Measurements from ENCODE around the gene B4GALT5. TPM values are rescaled to one million over a fixed set of nuclear protein-coding genes. Genes with fewer than 3 reads are reported as not detected.

The B4GALT5 gene
- total RNA-seq, 1 donor from 2014 or later = 72.9 TPM

- TF ChIP-seq, protein P1, sequence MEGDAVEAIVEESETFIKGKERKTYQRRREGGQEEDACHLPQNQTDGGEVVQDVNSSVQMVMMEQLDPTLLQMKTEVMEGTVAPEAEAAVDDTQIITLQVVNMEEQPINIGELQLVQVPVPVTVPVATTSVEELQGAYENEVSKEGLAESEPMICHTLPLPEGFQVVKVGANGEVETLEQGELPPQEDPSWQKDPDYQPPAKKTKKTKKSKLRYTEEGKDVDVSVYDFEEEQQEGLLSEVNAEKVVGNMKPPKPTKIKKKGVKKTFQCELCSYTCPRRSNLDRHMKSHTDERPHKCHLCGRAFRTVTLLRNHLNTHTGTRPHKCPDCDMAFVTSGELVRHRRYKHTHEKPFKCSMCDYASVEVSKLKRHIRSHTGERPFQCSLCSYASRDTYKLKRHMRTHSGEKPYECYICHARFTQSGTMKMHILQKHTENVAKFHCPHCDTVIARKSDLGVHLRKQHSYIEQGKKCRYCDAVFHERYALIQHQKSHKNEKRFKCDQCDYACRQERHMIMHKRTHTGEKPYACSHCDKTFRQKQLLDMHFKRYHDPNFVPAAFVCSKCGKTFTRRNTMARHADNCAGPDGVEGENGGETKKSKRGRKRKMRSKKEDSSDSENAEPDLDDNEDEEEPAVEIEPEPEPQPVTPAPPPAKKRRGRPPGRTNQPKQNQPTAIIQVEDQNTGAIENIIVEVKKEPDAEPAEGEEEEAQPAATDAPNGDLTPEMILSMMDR (IDR thresholded peaks at IDR 0.05) = no peak
- CTCF ChIA-PET = interaction anchor here (0.7 kb wide), 1 partner anchor 169 kb away, joined by 3 read pairs; no protein-coding TSS in a partner anchor
- Mint-ChIP-seq H3K27ac (peak overlapping the region; percentile 87), H3K27me3 (no peaks in the 10 kb centered on the region), H3K4me3 (peak overlapping the region; percentile 47), H3K9me3 (no peaks in the 10 kb centered on the region), H3K36me3 (ENCODE audit: low read depth) (peaks cover 22% of the 10 kb centered on the region), H3K4me1 (peaks cover 72% of the 10 kb centered on the region)
- POLR2A ChIA-PET = interaction anchor here (0.9 to 1.4 kb wide), 4 partner anchors 34 to 169 kb away, joined by 3 to 4 read pairs (median 4); partner anchors contain the start of gene SLC9A8
- no peak for DNase-seq
- ATAC-seq (ENCODE audit: low read depth) = peak; percentile 78
- intact Hi-C loops (cut with micrococcal nuclease) = loop anchor here (1.0 to 5.0 kb wide), 3 partner anchors 7 to 36 kb away; partner anchors contain the start of gene B4GALT5
Observed at GRCh38 chr20:49676581-49677291, 36.9 kb downstream of the B4GALT5 start.

- TF ChIP-seq, protein P1 (IDR thresholded peaks at IDR 0.05) = no peak
- intact Hi-C loops (cut with micrococcal nuclease) = loop anchor here (2.0 to 5.0 kb wide), 2 partner anchors 23 to 37 kb away; partner anchors contain the start of gene B4GALT5
- no peak overlapping the region for H3K4me3 Mint-ChIP-seq
- H3K9me3 Mint-ChIP-seq = no peaks in the 10 kb centered on the region
- peaks cover 78% of the 10 kb centered on the region for H3K4me1 Mint-ChIP-seq
- peaks cover 18% of the 10 kb centered on the region for H3K36me3 Mint-ChIP-seq (ENCODE audit: low read depth)
- DNase-seq = no peak
- POLR2A ChIA-PET = interaction anchor here (0.6 to 1.4 kb wide), 7 partner anchors 10 to 170 kb away, joined by 3 to 12 read pairs (median 4); partner anchors contain the start of gene SLC9A8
- H3K27ac Mint-ChIP-seq = no peak overlapping the region
- H3K27me3 Mint-ChIP-seq = no peaks in the 10 kb centered on the region
- CTCF ChIA-PET = interaction anchor here (0.7 kb wide), 1 partner anchor 170 kb away, joined by 3 read pairs; no protein-coding TSS in a partner anchor
- ATAC-seq (ENCODE audit: low read depth) = no peak
Observed at GRCh38 chr20:49675368-49676151, 38.1 kb downstream of the B4GALT5 start.

DNA sequence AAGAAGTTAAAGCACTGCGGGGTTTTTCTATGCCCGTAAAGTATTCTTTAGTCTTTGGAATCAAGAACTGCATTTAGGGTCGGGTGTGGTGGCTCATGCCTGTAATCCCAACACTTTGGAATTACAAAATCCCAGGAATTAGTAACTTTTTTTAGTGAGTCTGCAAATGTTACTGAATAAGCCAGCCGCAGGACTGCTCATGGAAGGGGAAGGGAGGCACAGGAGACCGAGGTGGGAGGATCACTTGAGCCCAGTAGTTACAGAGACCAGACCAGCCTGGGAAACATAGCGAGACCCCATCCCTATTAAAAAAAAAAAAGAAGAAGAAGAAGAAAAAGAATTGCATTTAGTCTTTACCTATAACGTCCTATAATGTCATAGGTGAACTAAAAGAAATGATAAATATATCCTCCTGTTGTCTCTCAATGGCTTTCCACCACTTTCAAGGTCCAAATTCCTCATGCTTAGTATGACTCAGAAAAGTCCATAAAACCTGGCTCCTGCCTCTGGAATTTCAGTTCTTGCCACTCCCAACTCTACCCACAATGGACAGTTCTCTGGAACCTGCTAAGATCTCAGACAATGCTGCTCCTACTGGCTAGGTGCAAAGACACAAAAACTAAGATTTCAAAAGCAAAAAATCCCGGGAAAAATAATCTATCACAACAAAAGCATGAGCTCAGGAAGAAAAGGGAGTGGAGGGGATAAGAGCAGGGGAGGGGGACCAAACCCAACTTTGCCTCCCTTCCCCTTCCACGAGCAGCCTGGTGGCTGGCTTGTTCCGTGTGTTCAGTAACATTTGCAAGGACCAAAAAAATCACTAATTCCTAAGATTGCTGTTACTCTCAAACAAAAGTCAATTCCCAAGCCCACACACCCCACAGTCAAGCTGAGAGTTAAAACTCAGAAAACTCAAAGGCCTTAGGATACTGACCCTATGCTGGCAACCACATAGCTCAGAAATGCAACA lies 39.0 kb downstream of the B4GALT5 start:
- Mint-ChIP-seq H3K27ac (no peak overlapping the region), H3K4me3 (no peak overlapping the region), H3K27me3 (no peaks in the 10 kb centered on the region), H3K9me3 (no peaks in the 10 kb centered on the region), H3K4me1 (peaks cover 81% of the 10 kb centered on the region), H3K36me3 (ENCODE audit: low read depth) (peaks cover 18% of the 10 kb centered on the region)
- TF ChIP-seq, protein P1 (IDR thresholded peaks at IDR 0.05) = no peak
- DNase-seq (no peak), ATAC-seq (ENCODE audit: low read depth) (no peak)
- ChIA-PET POLR2A (no interaction called here), CTCF (no interaction called here)
- intact Hi-C loops (cut with micrococcal nuclease) = loop anchor here (5.0 kb wide), 1 partner anchor 38 kb away; the partner anchor contains the start of gene B4GALT5

DNA sequence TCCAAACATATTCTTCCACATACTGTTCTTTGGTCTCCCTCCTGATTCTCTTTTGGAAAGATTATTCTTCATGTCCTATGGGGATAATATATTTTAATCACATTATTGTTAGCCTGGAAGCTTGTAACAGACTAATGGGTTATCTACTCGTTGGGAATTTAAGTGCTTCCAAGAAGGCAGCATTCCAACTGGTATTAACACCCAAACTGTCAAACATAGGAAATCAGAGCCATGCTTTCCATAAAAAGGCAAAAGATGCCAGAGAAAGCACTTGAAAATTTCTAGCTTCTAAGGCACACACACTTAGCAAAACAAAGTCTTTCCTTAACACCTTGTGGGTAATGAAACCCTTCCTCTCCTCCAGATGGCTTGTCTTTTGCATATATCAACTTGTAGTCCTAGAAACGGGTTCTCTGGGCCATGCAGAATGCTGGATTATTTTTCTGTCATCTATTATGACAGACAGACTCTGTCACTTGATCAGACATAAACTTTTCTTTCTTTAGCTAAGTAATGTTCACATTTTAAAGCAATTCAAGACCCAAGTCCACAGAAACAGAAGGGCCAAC lies 41.5 kb downstream of the B4GALT5 start:
- ChIA-PET POLR2A (interaction anchor here (0.6 to 0.7 kb wide), 2 partner anchors 104 to 128 kb away, joined by 3 read pairs; no protein-coding TSS in a partner anchor), CTCF (interaction anchor here (1.3 kb wide), 1 partner anchor 174 kb away, joined by 5 read pairs; no protein-coding TSS in a partner anchor)
- Mint-ChIP-seq H3K36me3 (ENCODE audit: low read depth) (peaks cover 16% of the 10 kb centered on the region), H3K4me1 (peaks cover 79% of the 10 kb centered on the region), H3K27me3 (no peaks in the 10 kb centered on the region), H3K4me3 (no peak overlapping the region), H3K9me3 (no peaks in the 10 kb centered on the region), H3K27ac (peak overlapping the region; percentile 36)
- TF ChIP-seq, protein P1 (IDR thresholded peaks at IDR 0.05) = no peak
- no peak for ATAC-seq (ENCODE audit: low read depth)
- no peak for DNase-seq
- intact Hi-C loops (cut with micrococcal nuclease) = no loop called here
